Bone marrow (tissue), 2 donors: ENCODE results near the gene NCAPG.
"Not testable (repeated sequence)": the region's sequence is repeated elsewhere in the genome, so short reads cannot be mapped to it uniquely, and the experiment has no call there.

Experiments used
- DNase-seq, 2 donors: peaks; one replicate each; lab custom pipeline; 2025; lab: John Stamatoyannopoulos, UW

NCAPG gene

GRCh38 chr4:17788956-17789355 lies 21.8 kb upstream of the NCAPG start:
- no peak for DNase-seq

- DNase-seq, result no peak
These were observed 16.0 kb upstream of the NCAPG start for GRCh38 chr4:17794730-17795129.

DNA sequence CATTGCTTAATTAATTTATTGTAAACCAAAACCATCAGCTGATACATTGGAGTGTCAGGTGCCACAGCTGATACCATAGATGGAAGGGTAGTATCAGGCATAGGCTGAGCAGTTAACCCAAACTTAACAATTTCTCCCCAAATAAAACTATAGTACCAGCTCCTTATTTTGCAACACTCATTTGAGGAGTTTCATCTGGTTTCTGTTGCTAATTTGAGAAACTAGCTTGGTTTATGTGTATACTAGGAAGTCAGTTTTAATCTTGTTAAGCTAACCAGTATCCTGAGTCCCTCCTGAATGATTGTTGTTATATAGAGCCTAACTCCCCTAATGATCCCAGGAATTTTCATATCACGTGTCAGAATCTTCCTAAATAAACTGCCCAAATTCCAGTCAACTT lies 13.0 kb upstream of the NCAPG start:
- DNase-seq, result no peak

GRCh38 chr4:17805580-17806155 lies 5.1 kb upstream of the NCAPG start:
- DNase-seq, result no peak

- no peak for DNase-seq
These were observed 3.3 kb upstream of the NCAPG start for GRCh38 chr4:17807446-17807845.

DNA sequence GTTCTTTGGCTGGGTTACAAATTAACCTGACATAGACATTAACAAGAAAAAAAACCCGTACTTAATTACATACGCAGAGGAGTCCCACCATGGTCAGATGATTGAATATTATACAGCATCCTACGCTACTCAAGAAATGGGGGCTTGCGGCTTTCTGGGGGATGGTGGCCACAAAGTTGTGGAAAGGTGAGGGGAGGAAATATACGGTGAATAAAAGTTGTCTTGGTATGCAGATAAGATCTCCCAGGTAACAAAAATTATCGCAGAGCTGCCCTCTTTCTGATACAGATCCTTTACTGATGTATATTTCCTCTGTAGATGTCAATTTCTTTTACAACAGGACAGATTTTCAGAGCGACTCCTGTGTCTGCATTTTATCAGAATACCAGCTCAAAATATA lies 1.1 kb upstream of the NCAPG start:
- DNase-seq, result no peak

DNA sequence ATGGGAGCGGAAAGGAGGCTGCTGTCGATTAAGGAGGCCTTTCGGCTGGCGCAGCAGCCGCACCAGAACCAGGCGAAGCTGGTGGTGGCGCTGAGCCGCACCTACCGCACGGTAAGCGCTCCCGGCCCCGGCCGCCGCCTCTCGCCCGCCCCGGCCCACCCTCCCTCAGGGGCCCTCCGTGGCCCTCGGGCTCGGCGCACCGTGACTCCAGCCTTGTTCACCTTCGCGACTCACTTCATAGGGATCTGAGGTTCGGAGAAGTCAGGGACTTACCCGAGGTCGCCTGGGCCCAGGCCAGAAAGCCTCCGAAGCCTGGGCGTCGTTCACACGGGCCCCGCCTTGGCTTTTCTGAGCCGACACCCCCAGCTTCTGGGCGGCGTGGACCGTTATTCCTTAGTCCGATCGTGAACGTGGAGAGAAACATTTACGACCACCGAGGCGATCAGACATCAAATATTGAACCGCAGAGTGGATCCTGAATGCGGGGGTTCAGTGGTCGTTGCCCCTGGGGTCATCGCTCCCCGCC lies 362 bp downstream of the NCAPG start:
- peak in 1 of 2 donors; percentile 47 for DNase-seq

DNA sequence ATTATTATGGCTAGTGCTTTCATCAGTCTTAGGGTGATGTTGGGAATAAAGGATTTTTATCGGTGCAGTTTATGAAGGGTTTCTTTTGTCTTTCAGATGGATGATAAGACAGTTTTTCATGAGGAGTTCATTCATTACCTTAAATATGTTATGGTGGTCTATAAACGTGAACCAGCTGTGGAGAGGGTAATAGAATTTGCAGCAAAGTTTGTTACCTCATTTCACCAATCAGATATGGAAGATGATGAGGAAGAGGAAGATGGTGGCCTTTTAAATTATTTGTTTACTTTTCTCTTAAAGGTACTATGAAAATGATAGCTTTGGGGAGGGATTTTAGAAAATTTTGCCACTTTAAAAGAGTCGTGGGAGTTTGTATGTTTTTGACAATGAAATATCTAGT lies 1.3 kb downstream of the NCAPG start:
- no peak for DNase-seq

- DNase-seq, result no peak
These were observed 2.0 kb downstream of the NCAPG start for GRCh38 chr4:17812801-17813200.

DNA sequence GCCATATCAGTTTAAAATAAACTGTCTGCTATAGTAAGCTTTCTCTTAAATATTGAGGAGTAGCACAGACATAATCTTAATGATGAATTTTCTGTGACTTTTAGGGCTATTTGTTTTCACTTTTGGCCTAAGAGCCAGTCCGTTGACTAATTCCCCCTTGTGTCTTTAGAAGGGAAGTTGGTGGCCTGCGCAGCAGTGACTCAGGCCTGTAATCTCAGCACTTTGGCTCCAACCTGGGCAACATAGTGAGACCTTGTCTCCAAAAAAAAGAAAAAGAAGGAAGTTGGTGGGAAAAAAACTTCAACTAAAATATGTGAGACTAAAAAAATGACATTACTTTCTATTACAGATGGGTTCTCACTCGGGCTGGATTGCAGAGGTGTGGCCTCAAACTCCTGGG lies 3.4 kb downstream of the NCAPG start:
- DNase-seq, result peak in 1 of 2 donors; percentile 53

DNA sequence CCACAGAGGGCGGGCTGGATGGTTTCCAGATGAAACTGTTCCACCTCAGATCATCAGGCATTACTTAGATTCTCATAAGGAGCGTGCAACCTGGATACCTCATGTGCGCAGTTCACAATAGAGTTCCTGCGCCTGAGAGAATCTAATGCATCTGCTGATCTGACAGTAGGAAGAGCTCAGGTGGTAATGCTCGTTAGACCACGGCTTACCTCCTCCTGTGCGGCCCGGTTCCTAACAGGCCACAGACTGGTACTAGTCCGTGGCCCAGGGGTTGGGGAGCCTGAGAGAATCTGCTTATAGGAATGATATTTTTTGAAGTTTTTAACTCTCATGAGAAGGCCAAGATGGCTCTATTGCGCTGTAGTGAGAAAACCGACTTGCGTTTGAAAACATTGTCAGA lies 5.4 kb downstream of the NCAPG start:
- no peak for DNase-seq

- peak in 1 of 2 donors; percentile 44 for DNase-seq
These were observed 6.2 kb downstream of the NCAPG start for GRCh38 chr4:17817027-17817426.

GRCh38 chr4:17823871-17824669 lies 13.3 kb downstream of the NCAPG start:
- no peak for DNase-seq

- no peak for DNase-seq
These were observed 35.5 kb downstream of the NCAPG start for GRCh38 chr4:17846266-17846665.

DNA sequence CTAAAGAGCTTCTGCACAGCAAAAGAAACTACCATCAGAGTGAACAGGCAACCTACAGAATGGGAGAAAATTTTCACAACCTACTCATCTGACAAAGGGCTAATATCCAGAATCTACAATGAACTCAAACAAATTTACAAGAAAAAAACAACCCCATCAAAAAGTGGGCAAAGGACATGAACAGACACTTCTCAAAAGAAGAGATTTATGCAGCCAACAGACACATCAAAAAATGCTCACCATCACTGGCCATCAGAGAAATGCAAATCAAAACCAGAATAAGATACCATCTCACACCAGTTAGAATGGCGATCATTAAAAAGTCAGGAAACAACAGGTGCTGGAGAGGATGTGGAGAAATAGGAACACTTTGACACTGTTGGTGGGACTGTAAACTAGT lies 39.5 kb downstream of the NCAPG start:
- not testable (repeated sequence) for DNase-seq

DNA sequence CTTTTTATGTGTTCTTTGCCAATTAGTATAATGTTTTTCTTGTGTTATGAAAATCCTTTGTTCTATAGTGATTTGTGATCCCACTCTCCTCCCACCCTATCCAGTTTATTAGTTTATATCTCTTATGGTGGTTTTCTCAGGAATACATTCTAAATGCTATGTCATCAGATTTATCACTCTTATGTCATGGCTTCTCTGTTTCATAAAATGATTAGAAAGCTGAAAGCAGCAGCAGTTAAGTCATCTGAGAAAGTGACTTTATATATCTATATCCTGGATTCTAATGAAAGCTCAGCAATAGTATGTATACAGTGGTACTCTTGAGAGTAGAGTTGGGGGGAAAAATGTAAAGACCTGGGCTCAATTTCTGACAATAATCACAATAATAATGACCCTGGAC lies 41.2 kb downstream of the NCAPG start:
- no peak for DNase-seq

GRCh38 chr4:17854036-17854435 lies 43.3 kb downstream of the NCAPG start:
- DNase-seq, result no peak

- DNase-seq, result no peak
These were observed 49.1 kb downstream of the NCAPG start for GRCh38 chr4:17859793-17860406.

GRCh38 chr4:17861906-17862305 lies 51.1 kb downstream of the NCAPG start:
- DNase-seq, result not testable (repeated sequence)

DNA sequence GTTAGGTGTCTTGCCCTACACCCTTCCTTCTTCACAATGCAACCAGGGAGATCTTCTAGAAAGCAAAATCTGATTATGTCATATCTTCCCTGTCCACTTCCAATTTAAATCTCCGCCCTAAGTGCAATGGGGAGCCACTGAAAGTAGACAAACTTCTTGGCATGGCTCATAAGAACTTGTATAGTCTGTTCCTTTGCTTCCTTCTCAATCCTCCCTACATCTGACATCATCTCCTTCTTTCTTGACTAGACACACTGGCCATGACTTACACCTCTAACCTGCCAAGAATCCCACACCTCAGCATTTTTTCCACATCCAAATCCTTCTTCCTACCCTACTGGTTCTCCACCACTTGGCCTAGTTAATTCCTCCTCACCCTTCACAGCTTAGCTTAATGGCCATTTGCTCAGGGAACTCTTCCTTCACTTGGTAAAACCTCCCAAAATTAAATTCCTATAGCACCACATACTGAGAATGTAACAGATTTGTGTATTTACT lies 55.1 kb downstream of the NCAPG start:
- DNase-seq, result no peak

- DNase-seq, result no peak
These were observed 56.0 kb downstream of the NCAPG start for GRCh38 chr4:17866810-17867209.

- DNase-seq, result no peak
These were observed 56.5 kb downstream of the NCAPG start for GRCh38 chr4:17867276-17867675.

GRCh38 chr4:17869327-17869726 lies 58.5 kb downstream of the NCAPG start:
- DNase-seq, result no peak
